Measurements from ENCODE around the gene COL3A1.

DNA sequence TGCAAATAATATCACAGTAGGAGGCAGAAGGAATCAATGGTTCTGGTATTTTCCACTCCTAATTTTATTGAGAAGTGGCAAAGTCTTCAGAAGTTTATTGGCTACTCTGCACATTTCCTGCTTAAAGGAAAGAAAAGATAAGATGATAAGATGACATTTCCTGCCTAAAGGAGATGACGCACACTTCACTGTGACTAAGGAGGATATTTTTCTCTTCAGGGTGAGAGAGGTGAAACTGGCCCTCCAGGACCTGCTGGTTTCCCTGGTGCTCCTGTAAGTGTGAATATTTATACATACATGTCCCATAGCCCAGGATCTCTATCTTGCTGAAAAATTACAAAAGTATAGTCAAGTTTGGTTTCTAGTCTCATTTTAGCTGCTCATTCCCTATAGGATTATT lies 27.9 kb downstream of the COL3A1 start:
- TF ChIP-seq, protein P1, sequence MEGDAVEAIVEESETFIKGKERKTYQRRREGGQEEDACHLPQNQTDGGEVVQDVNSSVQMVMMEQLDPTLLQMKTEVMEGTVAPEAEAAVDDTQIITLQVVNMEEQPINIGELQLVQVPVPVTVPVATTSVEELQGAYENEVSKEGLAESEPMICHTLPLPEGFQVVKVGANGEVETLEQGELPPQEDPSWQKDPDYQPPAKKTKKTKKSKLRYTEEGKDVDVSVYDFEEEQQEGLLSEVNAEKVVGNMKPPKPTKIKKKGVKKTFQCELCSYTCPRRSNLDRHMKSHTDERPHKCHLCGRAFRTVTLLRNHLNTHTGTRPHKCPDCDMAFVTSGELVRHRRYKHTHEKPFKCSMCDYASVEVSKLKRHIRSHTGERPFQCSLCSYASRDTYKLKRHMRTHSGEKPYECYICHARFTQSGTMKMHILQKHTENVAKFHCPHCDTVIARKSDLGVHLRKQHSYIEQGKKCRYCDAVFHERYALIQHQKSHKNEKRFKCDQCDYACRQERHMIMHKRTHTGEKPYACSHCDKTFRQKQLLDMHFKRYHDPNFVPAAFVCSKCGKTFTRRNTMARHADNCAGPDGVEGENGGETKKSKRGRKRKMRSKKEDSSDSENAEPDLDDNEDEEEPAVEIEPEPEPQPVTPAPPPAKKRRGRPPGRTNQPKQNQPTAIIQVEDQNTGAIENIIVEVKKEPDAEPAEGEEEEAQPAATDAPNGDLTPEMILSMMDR (conservative IDR thresholded peaks at IDR 0.05; ENCODE audit: low read depth in 2 of 2) = no peak
- no peak for TF ChIP-seq POLR2AphosphoS5 (IDR thresholded peaks at IDR 0.05; ENCODE audit: low read depth)
- no peak for TF ChIP-seq EZH2phosphoT487 (IDR thresholded peaks at IDR 0.05; ENCODE audit: unreplicated experiment)
- TF ChIP-seq, protein P2, sequence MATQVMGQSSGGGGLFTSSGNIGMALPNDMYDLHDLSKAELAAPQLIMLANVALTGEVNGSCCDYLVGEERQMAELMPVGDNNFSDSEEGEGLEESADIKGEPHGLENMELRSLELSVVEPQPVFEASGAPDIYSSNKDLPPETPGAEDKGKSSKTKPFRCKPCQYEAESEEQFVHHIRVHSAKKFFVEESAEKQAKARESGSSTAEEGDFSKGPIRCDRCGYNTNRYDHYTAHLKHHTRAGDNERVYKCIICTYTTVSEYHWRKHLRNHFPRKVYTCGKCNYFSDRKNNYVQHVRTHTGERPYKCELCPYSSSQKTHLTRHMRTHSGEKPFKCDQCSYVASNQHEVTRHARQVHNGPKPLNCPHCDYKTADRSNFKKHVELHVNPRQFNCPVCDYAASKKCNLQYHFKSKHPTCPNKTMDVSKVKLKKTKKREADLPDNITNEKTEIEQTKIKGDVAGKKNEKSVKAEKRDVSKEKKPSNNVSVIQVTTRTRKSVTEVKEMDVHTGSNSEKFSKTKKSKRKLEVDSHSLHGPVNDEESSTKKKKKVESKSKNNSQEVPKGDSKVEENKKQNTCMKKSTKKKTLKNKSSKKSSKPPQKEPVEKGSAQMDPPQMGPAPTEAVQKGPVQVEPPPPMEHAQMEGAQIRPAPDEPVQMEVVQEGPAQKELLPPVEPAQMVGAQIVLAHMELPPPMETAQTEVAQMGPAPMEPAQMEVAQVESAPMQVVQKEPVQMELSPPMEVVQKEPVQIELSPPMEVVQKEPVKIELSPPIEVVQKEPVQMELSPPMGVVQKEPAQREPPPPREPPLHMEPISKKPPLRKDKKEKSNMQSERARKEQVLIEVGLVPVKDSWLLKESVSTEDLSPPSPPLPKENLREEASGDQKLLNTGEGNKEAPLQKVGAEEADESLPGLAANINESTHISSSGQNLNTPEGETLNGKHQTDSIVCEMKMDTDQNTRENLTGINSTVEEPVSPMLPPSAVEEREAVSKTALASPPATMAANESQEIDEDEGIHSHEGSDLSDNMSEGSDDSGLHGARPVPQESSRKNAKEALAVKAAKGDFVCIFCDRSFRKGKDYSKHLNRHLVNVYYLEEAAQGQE (IDR thresholded peaks at IDR 0.05; ENCODE audit: unreplicated experiment) = no peak
- TF ChIP-seq ZNF114 (CRISPR knock-in tag; IDR thresholded peaks at IDR 0.05) = no peak
- no peak for TF ChIP-seq EZH2 (IDR thresholded peaks at IDR 0.05; ENCODE audit: low read depth, unreplicated experiment)
- TF ChIP-seq CREB1 (CRISPR knock-in tag; IDR thresholded peaks at IDR 0.05; ENCODE audit: low read depth) = no peak
